Transverse colon (tissue), 4 donors: ENCODE measurements around the gene P4HA1.

Experiments
- CTCF ChIP-seq, 5 experiments: fragments of 200-600 bp in 3 of 5; fragments of 450-650 bp in 2 of 5; sonication (generic) in 3 of 5; IDR thresholded peaks; 1 replicate in 2 of 5; 2 replicates in 3 of 5; pipeline ENCODE4 v1.5.1; 2016 to 2017; ENCODE audit warnings: antibody characterized with exemption in 5 of 5, inconsistent platforms in 3 of 5, mild to moderate bottlenecking in 2 of 5, moderate library complexity in 1 of 5
- EP300 ChIP-seq: sonication (generic); formaldehyde crosslinking; IDR thresholded peaks from one replicate; pipeline ENCODE4 v1.6.1; 2017; ENCODE audit warnings: antibody characterized with exemption, low read depth
- POLR2A ChIP-seq: fragments of 450-650 bp; IDR thresholded peaks from one replicate; pipeline ENCODE4 v1.6.1; 2016; ENCODE audit warnings: antibody characterized with exemption, mild to moderate bottlenecking, moderate library complexity
- POLR2AphosphoS5 ChIP-seq, 3 donors: sonication (generic); formaldehyde crosslinking; IDR thresholded peaks; one replicate each; pipeline ENCODE4 v1.6.1; 2016; ENCODE audit warnings: antibody characterized with exemption in 3 of 3

GRCh38 chr10:73018632-73019031, 78.0 kb downstream of the P4HA1 start:
- no peak for TF ChIP-seq POLR2A
- TF ChIP-seq CTCF (IDR thresholded peaks at IDR 0.05) = no peak
- TF ChIP-seq EP300 = no peak
- TF ChIP-seq POLR2AphosphoS5 (IDR thresholded peaks at IDR 0.05) = no peak
